Measurements from ENCODE around the gene TRERF1. TPM values are rescaled to one million over a fixed set of nuclear protein-coding genes. Genes with fewer than 3 reads are reported as not detected.

Gene TRERF1
- total RNA-seq, 4 donors from 2014 or later = 3.3 to 4.9 (median 3.8) TPM

DNA sequence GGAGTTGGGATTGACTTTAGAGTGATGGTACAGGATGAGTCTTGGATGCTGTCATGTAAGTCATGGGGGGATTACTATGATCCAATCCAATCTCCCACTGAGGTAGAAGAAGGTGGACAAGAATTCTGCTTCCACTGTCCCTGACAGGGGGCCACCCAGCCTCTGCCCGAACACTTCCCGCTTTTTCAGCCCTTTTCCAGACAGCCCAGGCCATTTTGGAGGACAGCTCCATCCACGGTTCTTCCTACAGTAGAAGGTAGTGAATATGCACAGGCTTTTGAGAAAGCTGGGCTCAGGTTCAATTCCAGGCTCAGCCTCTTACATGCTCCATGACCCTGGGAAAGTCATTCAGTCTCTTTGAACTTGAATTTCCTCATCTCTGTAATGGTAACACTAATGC, 31.0 kb downstream of the TRERF1 start:
- TF ChIP-seq, protein P1, sequence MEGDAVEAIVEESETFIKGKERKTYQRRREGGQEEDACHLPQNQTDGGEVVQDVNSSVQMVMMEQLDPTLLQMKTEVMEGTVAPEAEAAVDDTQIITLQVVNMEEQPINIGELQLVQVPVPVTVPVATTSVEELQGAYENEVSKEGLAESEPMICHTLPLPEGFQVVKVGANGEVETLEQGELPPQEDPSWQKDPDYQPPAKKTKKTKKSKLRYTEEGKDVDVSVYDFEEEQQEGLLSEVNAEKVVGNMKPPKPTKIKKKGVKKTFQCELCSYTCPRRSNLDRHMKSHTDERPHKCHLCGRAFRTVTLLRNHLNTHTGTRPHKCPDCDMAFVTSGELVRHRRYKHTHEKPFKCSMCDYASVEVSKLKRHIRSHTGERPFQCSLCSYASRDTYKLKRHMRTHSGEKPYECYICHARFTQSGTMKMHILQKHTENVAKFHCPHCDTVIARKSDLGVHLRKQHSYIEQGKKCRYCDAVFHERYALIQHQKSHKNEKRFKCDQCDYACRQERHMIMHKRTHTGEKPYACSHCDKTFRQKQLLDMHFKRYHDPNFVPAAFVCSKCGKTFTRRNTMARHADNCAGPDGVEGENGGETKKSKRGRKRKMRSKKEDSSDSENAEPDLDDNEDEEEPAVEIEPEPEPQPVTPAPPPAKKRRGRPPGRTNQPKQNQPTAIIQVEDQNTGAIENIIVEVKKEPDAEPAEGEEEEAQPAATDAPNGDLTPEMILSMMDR (IDR thresholded peaks at IDR 0.05; ENCODE audit: low read depth) = no peak

DNA sequence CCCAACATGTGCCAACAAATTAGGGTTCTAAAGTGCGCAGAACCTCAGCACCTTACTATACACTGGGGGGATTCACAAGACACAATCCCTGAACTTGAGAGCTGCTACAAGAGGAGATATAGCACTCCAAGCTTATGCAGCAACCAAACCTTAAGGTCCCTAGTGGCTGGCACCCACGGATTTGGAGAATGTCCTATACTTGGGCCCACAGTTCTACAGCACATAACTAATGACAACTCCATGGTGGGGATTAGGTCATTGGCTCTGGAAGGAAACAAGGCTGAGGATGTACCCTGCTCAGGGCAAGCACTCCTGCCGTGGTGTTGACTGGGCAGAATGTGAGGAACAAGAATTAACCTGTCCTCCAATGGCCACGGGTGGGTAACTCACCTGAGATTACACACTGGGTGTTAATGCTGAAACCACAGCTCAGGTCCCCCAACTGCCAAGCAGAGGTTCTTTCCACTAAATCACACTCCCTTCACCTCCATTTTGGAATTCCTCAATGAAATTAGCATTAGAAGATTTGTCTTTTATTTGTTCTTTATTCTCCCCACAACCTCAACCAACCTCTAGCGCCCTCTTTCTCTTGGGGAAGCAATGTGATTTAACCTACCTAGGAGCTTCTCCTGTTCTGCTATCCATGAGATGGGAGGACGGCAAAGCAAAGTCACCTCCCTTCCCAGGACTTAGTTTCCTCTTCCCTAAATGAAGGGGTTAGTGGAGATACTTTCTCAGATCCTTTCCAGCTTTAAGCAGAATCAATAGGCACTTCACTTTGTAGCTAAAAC, 32.0 kb downstream of the TRERF1 start:
- TF ChIP-seq, protein P1 (IDR thresholded peaks at IDR 0.05; ENCODE audit: low read depth) = no peak

DNA sequence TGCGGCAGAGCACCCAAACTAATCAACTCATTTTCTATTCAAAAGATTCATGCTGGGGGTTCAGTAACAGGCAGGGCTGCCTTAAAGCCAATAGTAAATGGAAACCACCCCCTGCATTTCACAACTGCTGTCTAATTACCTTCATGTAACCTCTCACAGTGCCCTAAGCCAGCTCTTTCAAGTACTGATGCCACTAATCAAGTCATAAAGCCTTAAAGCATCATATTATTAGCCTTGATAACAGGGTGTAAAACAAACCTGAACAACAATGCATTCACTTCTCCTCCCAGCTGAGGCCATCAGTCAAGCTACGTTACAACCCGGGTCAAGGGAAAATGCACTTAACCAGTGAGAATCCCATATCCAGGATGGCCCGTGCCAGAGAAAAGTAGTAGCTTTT, 33.0 kb downstream of the TRERF1 start:
- TF ChIP-seq, protein P1 (IDR thresholded peaks at IDR 0.05; ENCODE audit: low read depth) = no peak

DNA sequence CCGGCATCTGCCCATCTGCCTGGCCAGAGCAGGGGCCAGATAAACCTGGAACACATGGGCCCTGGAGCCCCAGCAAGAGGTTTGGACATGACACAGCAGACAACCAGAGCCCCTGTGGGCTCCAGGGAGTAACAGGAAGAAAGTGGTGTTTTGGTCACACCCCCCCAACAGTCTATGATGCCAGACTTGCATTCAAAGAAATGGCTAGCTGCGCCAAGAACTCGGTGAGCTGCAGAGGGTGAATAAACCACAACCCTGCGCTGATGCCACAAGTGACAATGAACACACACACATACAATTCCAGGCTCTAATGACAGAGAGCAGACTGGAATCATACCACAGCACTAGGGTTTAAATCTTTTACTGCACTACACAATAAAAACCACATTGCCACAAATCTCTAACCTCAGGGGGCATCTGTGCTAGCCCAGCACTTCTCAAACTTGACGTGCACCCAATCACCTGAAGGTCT, 34.0 kb downstream of the TRERF1 start:
- TF ChIP-seq, protein P1 (IDR thresholded peaks at IDR 0.05; ENCODE audit: low read depth) = no peak

DNA sequence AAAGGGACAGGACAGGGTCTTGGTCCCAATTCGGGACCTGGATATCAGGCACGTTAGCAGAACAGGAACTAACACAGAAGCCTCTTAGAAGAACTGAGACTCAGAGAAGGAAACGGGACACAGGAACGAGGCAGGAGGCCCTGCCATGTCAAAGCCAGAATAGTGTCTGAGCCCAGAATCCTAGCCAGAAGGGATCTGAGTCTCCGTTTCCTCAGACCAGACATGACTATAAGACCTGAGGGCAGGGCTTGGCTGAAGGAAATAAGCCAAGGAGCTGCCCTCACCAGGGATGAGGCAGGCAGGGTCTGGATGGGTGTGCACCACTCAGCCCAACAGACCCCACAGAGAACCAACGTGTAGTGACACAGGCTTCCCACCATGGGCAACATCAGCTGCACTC, 40.3 kb downstream of the TRERF1 start:
- TF ChIP-seq, protein P1 (IDR thresholded peaks at IDR 0.05; ENCODE audit: low read depth) = no peak

DNA sequence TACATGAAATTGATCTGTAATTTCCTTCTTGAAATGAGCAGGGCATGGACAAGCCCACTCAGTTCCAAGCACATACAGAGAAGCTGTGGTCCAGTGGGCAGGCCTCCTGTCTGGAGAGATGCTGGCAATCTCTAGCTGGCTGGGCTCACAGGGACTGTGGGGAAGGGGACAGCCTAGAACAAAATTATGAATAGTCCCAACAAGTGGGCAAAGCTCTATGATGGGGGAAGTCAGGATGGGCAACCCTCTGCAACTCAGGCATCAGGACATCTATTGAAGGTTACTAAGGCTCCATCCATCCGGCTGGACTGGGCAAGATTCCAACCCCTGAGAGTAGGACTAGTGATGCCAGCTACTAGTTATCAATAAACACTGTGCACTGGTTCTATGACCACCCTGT, 40.9 kb downstream of the TRERF1 start:
- TF ChIP-seq, protein P1 (IDR thresholded peaks at IDR 0.05; ENCODE audit: low read depth) = no peak

DNA sequence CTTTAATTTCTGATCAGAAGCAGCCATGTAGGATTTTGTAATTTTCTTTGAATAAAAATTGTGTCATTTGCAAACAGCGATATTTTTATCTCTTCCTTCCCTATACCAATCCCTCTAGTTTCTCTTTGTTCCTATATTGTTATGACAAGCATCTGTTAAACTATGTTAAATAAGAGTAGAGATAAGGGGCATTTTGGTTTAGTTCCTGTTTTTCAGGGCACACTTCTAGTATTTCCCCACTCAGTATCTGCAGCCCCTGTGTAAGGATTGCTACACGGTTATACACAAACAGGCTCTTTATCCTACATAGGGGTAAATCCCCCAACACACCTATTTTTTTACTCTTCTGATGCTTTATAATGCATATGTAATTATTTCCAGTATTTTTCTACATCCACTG, 42.1 kb downstream of the TRERF1 start:
- TF ChIP-seq, protein P1 (IDR thresholded peaks at IDR 0.05; ENCODE audit: low read depth) = no peak

All from subcutaneous adipose tissue (tissue), 4 donors.